ENCODE measurements around the gene CDK7. TPM values are rescaled to one million over a fixed set of nuclear protein-coding genes. Genes with fewer than 3 reads are reported as not detected.

CDK7 gene
- total and polyA plus RNA-seq, 9 of the 15 experiments (the other 6 are each of a cell fraction or from before 2014, with no cell fraction given): 41.7 to 143 (median 65.3) TPM

GRCh38 chr5:69308046-69308553 is 73.4 kb downstream of the CDK7 start:
- ATAC-seq: no peak
- TF ChIP-seq DPF2 (IDR thresholded peaks at IDR 0.05) (no peak), TGIF2 (CRISPR knock-in tag; IDR thresholded peaks at IDR 0.05) (no peak), SRF (CRISPR knock-in tag; IDR thresholded peaks at IDR 0.05) (no peak), SUPT5H (IDR thresholded peaks at IDR 0.05) (no peak), MITF (IDR thresholded peaks at IDR 0.05) (no peak), ELF1 (tag; IDR thresholded peaks at IDR 0.05) (no peak), HSF4 (CRISPR knock-in tag; IDR thresholded peaks at IDR 0.05; ENCODE audit: borderline replicate concordance) (no peak)
- Histone ChIP-seq H4K20me1 (replicated peaks; ENCODE audit: control insufficient read depth, insufficient read depth, low read length) (no peaks in the 10 kb centered on the region), H3K27ac (ENCODE audit: extremely low read depth, low read depth, low read length) (no peak overlapping the region), H3K79me2 (ENCODE audit: control insufficient read depth, insufficient read depth, low read length) (no peaks in the 10 kb centered on the region), H3K4me3 (no peak overlapping the region), H3K9me3 (replicated peaks; ENCODE audit: control insufficient read depth, insufficient read depth, low read depth, low read length) (peaks cover 11% of the 10 kb centered on the region; the same call in 1 of the 2 replicates), H3K27me3 (ENCODE audit: control insufficient read depth in 2 of 2, insufficient read depth in 2 of 2, low read length in 2 of 2) (no peaks in the 10 kb centered on the region), H3K4me1 (replicated peaks in 1 of 2; ENCODE audit: control insufficient read depth in 2 of 2, insufficient read depth in 2 of 2, low read length in 2 of 2) (peaks cover 6 to 11% of the 10 kb centered on the region in 2 experiments; a peak in 3 of 5 replicates), H3K9me1 (ENCODE audit: control insufficient read depth, insufficient read depth, low read length) (no peaks in the 10 kb centered on the region), H3K9ac (ENCODE audit: insufficient read depth in 1 of 2, low read depth in 2 of 2, low read length in 2 of 2) (no peak overlapping the region), H2AFZ (ENCODE audit: low read depth, low read length) (no peak overlapping the region), H3K4me2 (ENCODE audit: insufficient read depth, low read length) (no peak overlapping the region), H3K36me3 (ENCODE audit: control insufficient read depth, insufficient read depth, low read length) (peaks cover 21% of the 10 kb centered on the region; the same call in 1 of the 3 replicates)
- no peak for FAIRE-seq
- no peak for DNase-seq (ENCODE audit: extremely low read depth in 1 of 4, low spot score in 3 of 4)
- in situ Hi-C loops (cut with MboI): no loop called here
- WGBS (ENCODE audit: insufficient coverage, low coverage, missing lambda C conversion rate): 39% methylated on average over 3 of the region's 3 CpGs
- intact Hi-C loops (cut with micrococcal nuclease): no loop called here
- CTCF ChIA-PET (ENCODE audit: low intra/inter-chr PET ratio): no interaction called here
- POLR2A ChIA-PET: no interaction called here
- no TSS peak for BruUV-seq (replicated peaks)

Measured in K562 (cell line).